Nephron progenitor cell (in vitro differentiated cells): ENCODE results near the gene RNF157.
A peak's percentile ranks its signal among the peaks of the same experiment; 100 is the strongest.

Experiments used
- DNase-seq: peaks from one replicate; pipeline ENCODE4 v3.0.0; 2021
- H3K27ac Mint-ChIP-seq: 2 replicates; pipeline ENCODE4 v1.8.0; 2021; ENCODE audit warnings: mild to moderate bottlenecking, moderate library complexity, mixed read lengths
- H3K27me3 Mint-ChIP-seq: 2 replicates; pipeline ENCODE4 v1.8.0; 2021; ENCODE audit warnings: mild to moderate bottlenecking, low read depth, mixed read lengths; ENCODE audit not compliant: poor library complexity
- H3K36me3 Mint-ChIP-seq: 2 replicates; pipeline ENCODE4 v1.8.0; 2021; ENCODE audit warnings: low read depth, mixed read lengths
- H3K4me1 Mint-ChIP-seq: 2 replicates; pipeline ENCODE4 v1.8.0; 2021; ENCODE audit warnings: mixed read lengths
- H3K4me3 Mint-ChIP-seq: 2 replicates; pipeline ENCODE4 v1.8.0; 2021; ENCODE audit warnings: mild to moderate bottlenecking, moderate library complexity, mixed read lengths
- H3K9me3 Mint-ChIP-seq: 2 replicates; pipeline ENCODE4 v1.8.0; 2021; ENCODE audit warnings: mild to moderate bottlenecking, moderate library complexity, mixed read lengths
- CTCF ChIP-seq: fragments of 200-600 bp; sonication (generic); IDR thresholded peaks from 2 replicates; pipeline ENCODE4 v1.5.0; 2021; ENCODE audit warnings: antibody characterized with exemption

RNF157 gene

GRCh38 chr17:76141212-76142038 lies 98.9 kb downstream of the RNF157 start, which contains the start of gene FOXJ1:
FOXJ1 (minus strand) TSS chr17:76141245; CDS start chr17:76140395, 850 bp downstream.
- peaks cover 90% of the 10 kb centered on the region for H3K27me3 Mint-ChIP-seq
- peak within 1 kb of the TSS; percentile 76 for H3K4me3 Mint-ChIP-seq
- no peak within 1 kb of the TSS for H3K27ac Mint-ChIP-seq
- H3K4me1 Mint-ChIP-seq, result peaks cover 65% of the 10 kb centered on the region
- TF ChIP-seq CTCF, result no peak
- H3K36me3 Mint-ChIP-seq, result no peaks in the 10 kb centered on the region
- no peaks in the 10 kb centered on the region for H3K9me3 Mint-ChIP-seq
- DNase-seq, result peak; percentile 95

- peak overlapping the region; percentile 30 for H3K4me3 Mint-ChIP-seq
- no peaks in the 10 kb centered on the region for H3K9me3 Mint-ChIP-seq
- DNase-seq, result no peak
- no peak overlapping the region for H3K27ac Mint-ChIP-seq
- peaks cover 94% of the 10 kb centered on the region for H3K27me3 Mint-ChIP-seq
- H3K36me3 Mint-ChIP-seq, result no peaks in the 10 kb centered on the region
- peaks cover 62% of the 10 kb centered on the region for H3K4me1 Mint-ChIP-seq
- no peak for TF ChIP-seq CTCF
Measured at GRCh38 chr17:76140661-76141211, 99.6 kb downstream of the RNF157 start.

GRCh38 chr17:76139801-76140660 lies 100.3 kb downstream of the RNF157 start:
- Mint-ChIP-seq H3K9me3 (no peaks in the 10 kb centered on the region), H3K4me3 (peak overlapping the region; percentile 65), H3K4me1 (peaks cover 55% of the 10 kb centered on the region), H3K27ac (peak overlapping the region; percentile 50), H3K36me3 (no peaks in the 10 kb centered on the region), H3K27me3 (peaks cover 98% of the 10 kb centered on the region)
- no peak for DNase-seq
- no peak for TF ChIP-seq CTCF

- Mint-ChIP-seq H3K4me3 (peak overlapping the region; percentile 65), H3K36me3 (no peaks in the 10 kb centered on the region), H3K9me3 (no peaks in the 10 kb centered on the region), H3K27ac (peak overlapping the region; percentile 50), H3K27me3 (peaks cover 99% of the 10 kb centered on the region), H3K4me1 (peaks cover 51% of the 10 kb centered on the region)
- no peak for DNase-seq
- no peak for TF ChIP-seq CTCF
Measured at GRCh38 chr17:76138896-76139752, 101.2 kb downstream of the RNF157 start.

GRCh38 chr17:76138234-76138895 lies 101.9 kb downstream of the RNF157 start:
- Mint-ChIP-seq H3K4me1 (peaks cover 52% of the 10 kb centered on the region), H3K27me3 (peaks cover 99% of the 10 kb centered on the region), H3K36me3 (no peaks in the 10 kb centered on the region), H3K27ac (no peak overlapping the region), H3K4me3 (peak overlapping the region; percentile 74), H3K9me3 (peaks cover 5% of the 10 kb centered on the region)
- no peak for TF ChIP-seq CTCF
- DNase-seq, result peak; percentile 63
